Left lung (tissue), 10 donors: ENCODE results near the gene FEM1B. TPM values are rescaled to one million over a fixed set of nuclear protein-coding genes. Genes with fewer than 3 reads are reported as not detected.

ENCODE experiments used
- ATAC-seq: fragments of 200-7000 bp; cut with Tn5 transposase; one replicate; pipeline ENCODE4 v1.9.1; 2020; ENCODE audit warnings: moderate library complexity
- DNase-seq, 4 donors: peaks; one replicate each; pipeline ENCODE4 v3.0.0-alpha.2; 2013 to 2020
- H3K27ac ChIP-seq, 2 donors: fragments of 200-600 bp; sonication (generic) in 1 of 2; one replicate each; pipeline versions ENCODE4 v1.5.0 to v1.8.0; 2020 to 2021
- H3K27me3 ChIP-seq, 2 donors: fragments of 200-600 bp; sonication (generic) in 1 of 2; one replicate each; pipeline versions ENCODE4 v1.5.0 to v1.8.0; 2020 to 2021
- H3K36me3 ChIP-seq, 2 donors: fragments of 200-600 bp; sonication (generic) in 1 of 2; one replicate each; pipeline versions ENCODE4 v1.5.0 to v1.8.0; 2020 to 2021
- H3K4me1 ChIP-seq, 2 donors: fragments of 200-600 bp; one replicate each; pipeline ENCODE4 v1.8.0; 2021
- H3K4me3 ChIP-seq, 2 donors: fragments of 200-600 bp; sonication (generic) in 1 of 2; one replicate each; pipeline versions ENCODE4 v1.5.0 to v1.8.0; 2020 to 2021; ENCODE audit warnings: mild to moderate bottlenecking in 1 of 2
- H3K9me3 ChIP-seq, 2 donors: fragments of 200-600 bp; sonication (generic) in 1 of 2; one replicate each; pipeline versions ENCODE4 v1.5.0 to v1.8.0; 2020 to 2021
- CTCF ChIP-seq, 2 donors: fragments of 200-600 bp; sonication (generic) in 1 of 2; IDR thresholded peaks; one replicate each; pipeline versions ENCODE4 v1.5.0 to v1.8.0; 2021; ENCODE audit warnings: antibody characterized with exemption in 2 of 2
- intact Hi-C, 2 donors: fragments of 100-400 bp; cut with DNase I; formaldehyde crosslinking; loops; one replicate each; pipeline versions ENCODE4 v1.11.2 to v1.14.2; 2022
- polyA plus RNA-seq, 6 donors: library from polyadenylated mRNA; unstranded; fragments of 120-200 nt; gene quantifications; one replicate each; pipeline ENCODE4 v1.2.1, GENCODE V29; 2013; ENCODE audit not compliant: insufficient read length in 6 of 6
- total RNA-seq, 2 donors: library from RNA; stranded (reverse); fragmentation: NEBNext Ultra II Directional; extraction: Animal tissue kit (Norgen Biotek cat#: 25700); gene quantifications; one replicate each; pipeline ENCODE4 v1.2.1, GENCODE V29; 2021
- donor health status: DM: no; HTN: yes; CAD: no.
- donor health status: DM: no; HTN: no; CAD: no.

The FEM1B gene
- total and polyA plus RNA-seq, 8 donors: 44.1 to 57.2 (median 50.4) TPM

DNA sequence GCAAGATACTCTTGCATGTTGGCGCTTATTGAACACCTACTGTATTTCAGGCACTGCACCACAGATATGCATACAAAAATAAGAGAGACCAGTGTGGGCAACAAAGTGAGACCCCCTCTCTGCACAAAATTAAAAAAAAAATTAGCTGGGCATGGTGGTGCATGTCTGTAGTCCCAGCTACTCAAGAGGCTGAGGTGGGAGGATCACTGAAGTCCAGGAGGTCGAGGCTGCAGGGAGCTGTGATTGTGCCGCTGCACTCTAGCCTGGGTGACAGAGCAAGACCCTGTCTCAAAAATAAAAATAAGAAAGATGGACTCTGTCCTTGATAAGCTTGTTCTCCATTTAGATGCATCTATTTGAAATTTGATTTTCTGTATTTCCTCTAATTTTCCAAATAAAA, 20.8 kb downstream of the FEM1B start:
- TF ChIP-seq CTCF (IDR thresholded peaks at IDR 0.05): no peak
- ATAC-seq (no peak), DNase-seq (no peak)
- no peaks in the 10 kb centered on the region for H3K9me3 ChIP-seq
- H3K27ac ChIP-seq: peak overlapping the region in 1 of 2 donors; percentile 61
- peaks cover 0 to 36% of the 10 kb centered on the region in 2 donors for H3K4me1 ChIP-seq
- no peak overlapping the region for H3K4me3 ChIP-seq
- no peaks in the 10 kb centered on the region for H3K27me3 ChIP-seq
- no peaks in the 10 kb centered on the region for H3K36me3 ChIP-seq
- intact Hi-C loops: no loop called here

- Histone ChIP-seq H3K27ac (peak overlapping the region; percentile 10 to 61), H3K4me3 (peak overlapping the region in 1 of 2 donors; percentile 23), H3K36me3 (no peaks in the 10 kb centered on the region), H3K4me1 (peaks cover 0 to 36% of the 10 kb centered on the region in 2 donors), H3K27me3 (no peaks in the 10 kb centered on the region), H3K9me3 (no peaks in the 10 kb centered on the region)
- DNase-seq: peak in 1 of 4 donors; percentile 32
- ATAC-seq: peak; percentile 73
- no peak for TF ChIP-seq CTCF (IDR thresholded peaks at IDR 0.05)
- intact Hi-C loops: no loop called here
These were observed 21.4 kb downstream of the FEM1B start for GRCh38 chr15:68298882-68299381.

DNA sequence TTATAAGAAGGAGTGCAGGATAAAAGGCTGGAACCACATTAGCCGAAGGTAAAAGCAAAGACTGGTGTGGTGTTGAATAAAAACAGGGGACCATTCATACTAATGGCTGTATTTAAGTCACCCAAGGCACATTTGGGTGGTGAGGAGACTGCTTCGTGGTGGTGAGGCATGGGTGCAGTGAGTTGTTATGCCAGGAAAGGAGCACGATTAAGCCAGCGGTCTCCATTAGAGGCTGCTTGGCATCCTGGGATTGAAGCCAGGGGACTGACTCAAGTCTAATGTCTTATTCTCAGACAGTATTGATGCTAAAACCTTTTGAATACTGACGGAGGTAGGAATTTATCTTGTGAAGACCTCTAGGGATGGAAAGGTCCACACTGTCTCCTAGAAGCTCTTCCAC, 21.9 kb downstream of the FEM1B start:
- peak overlapping the region; percentile 10 to 61 for H3K27ac ChIP-seq
- intact Hi-C loops: no loop called here
- no peak for TF ChIP-seq CTCF (IDR thresholded peaks at IDR 0.05)
- H3K9me3 ChIP-seq: no peaks in the 10 kb centered on the region
- H3K4me1 ChIP-seq: peaks cover 0 to 34% of the 10 kb centered on the region in 2 donors
- DNase-seq (no peak), ATAC-seq (no peak)
- no peak overlapping the region for H3K4me3 ChIP-seq
- no peaks in the 10 kb centered on the region for H3K27me3 ChIP-seq
- no peaks in the 10 kb centered on the region for H3K36me3 ChIP-seq

- intact Hi-C loops: loop anchor here in 1 of 2 donors (10.0 kb wide), 2 partner anchors 46 to 84 kb away; no protein-coding TSS in a partner anchor
- TF ChIP-seq CTCF (IDR thresholded peaks at IDR 0.05): no peak
- ATAC-seq: no peak
These were observed 22.8 kb downstream of the FEM1B start for GRCh38 chr15:68300115-68300940.

DNA sequence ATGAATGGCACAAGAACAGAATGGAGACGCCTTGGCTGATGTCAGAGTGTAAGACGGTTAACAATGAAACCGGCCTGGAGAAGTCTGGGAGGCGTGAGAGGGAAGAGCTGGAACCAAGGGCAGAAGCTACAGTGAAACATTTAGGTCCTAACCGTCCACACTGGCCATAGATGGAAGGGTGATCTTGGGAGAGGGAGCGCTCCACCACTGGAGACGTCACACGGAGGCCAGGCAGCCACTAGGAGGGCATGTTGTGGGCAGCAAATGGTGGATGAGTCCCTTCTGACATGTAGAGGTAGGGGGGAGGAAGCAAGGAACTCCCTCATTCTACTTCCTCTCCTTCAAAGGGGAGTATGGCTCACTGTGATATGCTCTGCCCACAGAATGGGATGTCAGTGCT, 23.8 kb downstream of the FEM1B start:
- no peaks in the 10 kb centered on the region for H3K9me3 ChIP-seq
- H3K27ac ChIP-seq: no peak overlapping the region
- H3K36me3 ChIP-seq: no peaks in the 10 kb centered on the region
- DNase-seq (no peak), ATAC-seq (no peak)
- peaks cover 0 to 23% of the 10 kb centered on the region in 2 donors for H3K4me1 ChIP-seq
- H3K4me3 ChIP-seq: no peak overlapping the region
- intact Hi-C loops: loop anchor here in 1 of 2 donors (10.0 kb wide), 2 partner anchors 46 to 84 kb away; no protein-coding TSS in a partner anchor
- H3K27me3 ChIP-seq: no peaks in the 10 kb centered on the region
- no peak for TF ChIP-seq CTCF (IDR thresholded peaks at IDR 0.05)

More at GRCh38 chr15:68300115-68300940, 22.8 kb downstream of the FEM1B start:
- peak overlapping the region in 1 of 2 donors; percentile 61 for H3K27ac ChIP-seq
- DNase-seq: no peak
- H3K4me1 ChIP-seq: peaks cover 0 to 25% of the 10 kb centered on the region in 2 donors
- no peaks in the 10 kb centered on the region for H3K27me3 ChIP-seq
- H3K4me3 ChIP-seq: no peak overlapping the region
- no peaks in the 10 kb centered on the region for H3K9me3 ChIP-seq
- no peaks in the 10 kb centered on the region for H3K36me3 ChIP-seq
